GM19238 (cell line): ENCODE measurements around the gene TLR9.

ENCODE experiments used
- DNase-seq: peaks from one replicate; pipeline ENCODE4 v3.0.0; 2011; ENCODE audit warnings: low spot score; ENCODE audit not compliant: insufficient read length

Gene TLR9

GRCh38 chr3:52216585-52217408 is 8.6 kb downstream of the TLR9 start:
- no peak for DNase-seq

- DNase-seq, result no peak
Observed at GRCh38 chr3:52215351-52215750, 10.1 kb downstream of the TLR9 start.

GRCh38 chr3:52213901-52214300 is 11.5 kb downstream of the TLR9 start:
- no peak for DNase-seq

- no peak for DNase-seq
Observed at GRCh38 chr3:52213005-52213404, 12.4 kb downstream of the TLR9 start.

- DNase-seq, result no peak
Observed at GRCh38 chr3:52211268-52211891, 14.1 kb downstream of the TLR9 start.

GRCh38 chr3:52210550-52211046 is 14.8 kb downstream of the TLR9 start:
- DNase-seq, result no peak

DNA sequence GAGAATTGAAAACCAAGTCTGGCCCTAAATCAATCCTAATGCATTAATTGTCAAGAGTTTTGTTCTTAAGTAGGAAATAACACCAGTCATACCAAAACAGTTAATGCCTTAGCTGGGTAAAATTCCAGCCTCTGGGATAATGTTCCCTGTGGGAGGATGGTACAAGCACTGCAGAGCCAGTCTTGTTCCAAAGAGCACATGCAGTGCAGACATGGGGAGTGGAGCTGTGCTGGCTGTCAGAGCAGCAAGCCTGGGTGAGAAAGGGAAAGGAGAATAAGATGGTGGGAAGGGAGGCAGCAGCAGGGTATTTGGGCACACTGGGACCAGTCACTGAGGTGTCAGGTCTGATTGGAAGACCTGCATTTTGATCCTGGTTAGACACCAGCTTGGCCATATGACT is 15.4 kb downstream of the TLR9 start:
- no peak for DNase-seq

GRCh38 chr3:52208556-52208955 is 16.9 kb downstream of the TLR9 start:
- no peak for DNase-seq

GRCh38 chr3:52205727-52206372 is 19.6 kb downstream of the TLR9 start:
- DNase-seq, result no peak

DNA sequence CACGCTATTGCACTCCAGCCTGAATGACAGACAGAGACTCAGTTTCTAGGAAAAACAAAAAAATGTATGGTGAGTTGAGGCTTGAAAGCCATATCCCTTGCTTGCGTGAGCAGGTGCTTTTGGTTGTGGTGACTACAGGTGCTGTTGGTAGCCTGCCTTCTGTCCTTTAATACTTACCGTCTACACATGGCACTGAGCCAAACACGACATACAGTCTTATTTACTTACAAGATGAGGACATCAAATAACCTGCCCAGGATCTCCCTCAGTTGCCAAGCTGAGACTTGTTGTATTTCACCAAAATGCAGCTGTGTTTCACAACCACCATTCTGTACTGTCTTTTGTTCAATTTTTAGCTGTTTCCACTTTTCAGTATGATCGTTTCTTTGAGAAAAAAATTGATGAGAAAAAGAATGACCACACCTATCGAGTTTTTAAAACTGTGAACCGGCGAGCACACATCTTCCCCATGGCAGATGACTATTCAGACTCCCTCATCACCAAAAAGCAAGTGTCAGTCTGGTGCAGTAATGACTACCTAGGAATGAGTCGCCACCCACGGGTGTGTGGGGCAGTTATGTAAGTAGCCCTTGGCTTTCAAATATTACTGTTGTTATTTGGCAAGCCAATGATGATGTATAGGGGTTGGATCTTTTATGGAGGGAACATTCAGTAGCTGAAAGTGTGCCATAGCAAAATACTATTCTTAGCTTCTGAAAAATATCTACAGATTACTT is 20.9 kb downstream of the TLR9 start:
- no peak for DNase-seq

GRCh38 chr3:52203701-52204100 is 21.7 kb downstream of the TLR9 start:
- no peak for DNase-seq

DNA sequence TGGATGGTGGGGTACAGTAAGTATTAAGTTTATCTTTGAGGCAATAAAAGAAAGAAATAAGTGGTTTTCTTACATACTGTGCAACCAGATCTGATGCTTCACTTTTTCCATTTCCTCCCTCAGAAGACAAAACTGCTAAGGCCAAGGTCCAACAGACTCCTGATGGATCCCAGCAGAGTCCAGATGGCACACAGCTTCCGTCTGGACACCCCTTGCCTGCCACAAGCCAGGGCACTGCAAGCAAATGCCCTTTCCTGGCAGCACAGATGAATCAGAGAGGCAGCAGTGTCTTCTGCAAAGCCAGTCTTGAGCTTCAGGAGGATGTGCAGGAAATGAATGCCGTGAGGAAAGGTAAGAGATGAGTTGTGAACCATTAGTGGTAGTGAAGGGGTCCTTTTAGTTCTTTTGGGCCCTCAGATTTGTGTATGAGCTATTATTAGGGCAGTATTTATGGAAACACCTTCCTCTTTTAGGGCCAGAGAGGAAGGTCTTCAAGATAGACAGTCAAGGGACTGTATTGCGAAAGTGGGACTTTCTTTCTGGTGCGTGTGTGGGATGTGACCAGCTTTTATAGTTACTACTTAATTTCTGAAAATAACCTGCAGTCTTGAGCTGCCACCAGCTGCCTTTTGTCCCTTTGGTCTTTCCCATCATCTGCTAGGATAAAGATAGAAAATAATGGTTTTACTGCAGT is 22.9 kb downstream of the TLR9 start:
- DNase-seq, result no peak

- no peak for DNase-seq
Observed at GRCh38 chr3:52200981-52201679, 24.3 kb downstream of the TLR9 start.

- no peak for DNase-seq
Observed at GRCh38 chr3:52198643-52199608, 26.5 kb downstream of the TLR9 start.

DNA sequence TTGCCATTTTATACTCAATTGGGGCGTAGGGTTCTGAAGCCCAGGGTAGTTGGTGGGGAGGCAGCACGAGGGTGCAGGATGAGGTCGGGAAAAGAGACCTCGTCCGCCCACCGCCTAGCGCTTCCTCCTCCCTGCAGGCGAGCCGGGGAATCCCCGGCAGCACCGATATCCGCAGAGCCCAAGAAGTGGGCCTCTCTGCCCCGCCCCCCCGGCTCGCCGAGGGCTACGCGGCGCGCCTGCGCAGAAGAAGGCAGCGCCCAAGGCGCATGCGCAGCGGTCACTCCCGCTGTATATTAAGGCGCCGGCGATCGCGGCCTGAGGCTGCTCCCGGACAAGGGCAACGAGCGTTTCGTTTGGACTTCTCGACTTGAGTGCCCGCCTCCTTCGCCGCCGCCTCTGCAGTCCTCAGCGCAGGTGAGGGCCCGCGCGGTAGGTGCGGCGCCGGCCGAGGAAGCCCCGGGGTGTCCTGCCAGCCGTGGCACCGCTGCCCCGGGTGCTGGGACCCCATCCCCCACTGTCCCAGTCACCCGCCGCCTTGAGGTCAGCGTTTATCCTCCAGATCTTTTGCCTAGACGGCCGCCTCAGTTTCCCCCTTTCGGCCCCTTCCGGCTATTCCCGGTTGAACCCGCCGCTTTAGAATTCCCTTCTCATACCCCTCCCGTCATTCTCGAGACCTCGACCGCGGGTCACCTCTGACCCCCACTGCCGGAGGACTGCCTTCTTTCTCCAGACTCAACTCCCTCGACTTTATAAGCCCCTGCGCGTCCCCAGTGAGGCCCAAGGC is 27.4 kb downstream of the TLR9 start, which contains the start of gene ALAS1:
Gene ALAS1 (plus strand): TSS at position 319 of the 784 bp plus-strand sequence. CDS start 1,082 bp downstream, outside the sequence.
- DNase-seq, result peak; percentile 97

GRCh38 chr3:52197499-52197841 is 28.0 kb downstream of the TLR9 start:
- DNase-seq, result no peak

DNA sequence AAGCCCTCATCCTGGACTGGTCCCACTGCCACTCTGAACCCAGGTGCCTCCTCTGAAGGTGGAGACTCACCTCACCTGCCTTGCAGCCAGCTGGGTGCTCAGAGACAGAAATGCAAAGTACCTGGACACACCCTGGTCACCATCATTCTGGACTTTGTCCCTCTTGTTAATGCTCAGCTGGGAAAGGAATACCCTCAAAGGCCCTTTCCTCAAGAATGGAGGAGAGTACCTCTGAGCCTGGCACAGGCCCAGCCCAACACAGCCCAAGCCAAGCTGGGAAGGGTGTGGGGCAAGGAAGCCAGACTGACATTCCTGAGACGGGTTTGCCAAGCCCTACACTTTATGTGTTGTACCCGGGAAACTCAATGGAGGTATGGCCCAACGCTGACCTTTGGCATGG is 28.5 kb downstream of the TLR9 start:
- no peak for DNase-seq

DNA sequence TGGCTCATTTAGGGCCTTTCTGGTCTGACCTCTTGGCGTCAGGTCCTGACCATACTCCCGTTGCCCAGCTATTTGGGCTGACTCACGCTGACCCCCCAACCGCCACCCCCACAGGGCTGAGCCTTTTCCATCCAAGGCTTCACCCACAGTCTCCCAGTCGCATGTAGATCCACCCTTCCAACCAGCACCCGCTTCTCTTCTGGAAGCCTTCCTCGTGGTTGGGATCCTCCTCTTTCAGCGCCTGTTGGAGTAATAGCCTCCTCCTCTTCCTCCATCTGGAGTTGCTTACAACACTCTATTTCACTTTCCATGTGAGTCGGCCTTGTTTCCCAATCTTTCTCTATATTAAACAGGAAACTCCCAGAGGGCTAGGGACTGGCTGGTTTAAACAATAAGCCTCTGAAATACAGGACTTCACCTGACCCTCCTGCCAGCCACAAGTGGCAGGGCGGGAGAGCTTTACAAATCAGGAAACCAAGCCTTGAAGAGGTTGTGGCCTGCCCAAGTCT is 29.6 kb downstream of the TLR9 start:
- DNase-seq, result no peak
